GM21786 (cell line): ENCODE measurements around the gene RYR2.
"Not testable (repeated sequence)": the region's sequence is repeated elsewhere in the genome, so short reads cannot be mapped to it uniquely, and the experiment has no call there.

Experiments
- ATAC-seq: cut with Tn5 transposase; IDR thresholded peaks from one replicate; pipeline ENCODE4 v1.9.1; 2021; ENCODE audit not compliant: unreplicated experiment

The RYR2 gene

GRCh38 chr1:237327061-237327460, 285.1 kb downstream of the RYR2 start:
- ATAC-seq: no peak

GRCh38 chr1:237340892-237341291, 298.9 kb downstream of the RYR2 start:
- ATAC-seq: no peak

- ATAC-seq: no peak
These were observed 299.4 kb downstream of the RYR2 start for GRCh38 chr1:237341391-237341790.

GRCh38 chr1:237342730-237343129, 300.7 kb downstream of the RYR2 start:
- ATAC-seq: no peak

- no peak for ATAC-seq
These were observed 310.8 kb downstream of the RYR2 start for GRCh38 chr1:237352747-237353146.

- ATAC-seq: no peak
These were observed 311.9 kb downstream of the RYR2 start for GRCh38 chr1:237353918-237354317.

GRCh38 chr1:237355022-237355421, 313.0 kb downstream of the RYR2 start:
- no peak for ATAC-seq

- no peak for ATAC-seq
These were observed 316.6 kb downstream of the RYR2 start for GRCh38 chr1:237358555-237358954.

GRCh38 chr1:237367758-237368157, 325.8 kb downstream of the RYR2 start:
- ATAC-seq: no peak

GRCh38 chr1:237371477-237371876, 329.5 kb downstream of the RYR2 start:
- ATAC-seq: not testable (repeated sequence)

- no peak for ATAC-seq
These were observed 341.8 kb downstream of the RYR2 start for GRCh38 chr1:237383791-237384190.

GRCh38 chr1:237384213-237384612, 342.2 kb downstream of the RYR2 start:
- ATAC-seq: no peak

GRCh38 chr1:237386362-237387143, 344.6 kb downstream of the RYR2 start:
- peak; percentile 68 for ATAC-seq

- no peak for ATAC-seq
These were observed 345.1 kb downstream of the RYR2 start for GRCh38 chr1:237387144-237387505.

- no peak for ATAC-seq
These were observed 348.8 kb downstream of the RYR2 start for GRCh38 chr1:237390823-237391222.

GRCh38 chr1:237393632-237394031, 351.6 kb downstream of the RYR2 start:
- ATAC-seq: no peak

- ATAC-seq: no peak
These were observed 352.3 kb downstream of the RYR2 start for GRCh38 chr1:237394281-237394680.

- ATAC-seq: no peak
These were observed 354.4 kb downstream of the RYR2 start for GRCh38 chr1:237396426-237396825.

- no peak for ATAC-seq
These were observed 356.8 kb downstream of the RYR2 start for GRCh38 chr1:237398751-237399150.

- ATAC-seq: no peak
These were observed 363.9 kb downstream of the RYR2 start for GRCh38 chr1:237405912-237406311.

- peak; percentile 82 for ATAC-seq
These were observed 369.6 kb downstream of the RYR2 start for GRCh38 chr1:237411621-237412020.

- ATAC-seq: no peak
These were observed 375.1 kb downstream of the RYR2 start for GRCh38 chr1:237416924-237417655.
